Mesothelial cell of epicardium (in vitro differentiated cells): Measurements from ENCODE around the gene ZNF611. TPM values are rescaled to one million over a fixed set of nuclear protein-coding genes. Genes with fewer than 3 reads are reported as not detected.
"Not testable (repeated sequence)": the region's sequence is repeated elsewhere in the genome, so short reads cannot be mapped to it uniquely, and the experiment has no call there.

Experiments used
- DNase-seq, 2 experiments: peaks; one replicate each; pipeline ENCODE4 v3.0.0; 2021; ENCODE audit warnings: low spot score in 2 of 2; ENCODE audit not compliant: unreplicated experiment in 2 of 2
- H3K27ac Mint-ChIP-seq: 2 replicates; pipeline ENCODE4 v1.8.0; 2021; ENCODE audit warnings: mixed read lengths
- H3K27me3 Mint-ChIP-seq: 2 replicates; pipeline ENCODE4 v1.8.0; 2021; ENCODE audit warnings: low read depth, mixed read lengths
- H3K36me3 Mint-ChIP-seq: 2 replicates; pipeline ENCODE4 v1.8.0; 2021; ENCODE audit warnings: mixed read lengths
- H3K4me1 Mint-ChIP-seq: 2 replicates; pipeline ENCODE4 v1.8.0; 2021; ENCODE audit warnings: mixed read lengths
- H3K4me3 Mint-ChIP-seq: 2 replicates; pipeline ENCODE4 v1.8.0; 2021; ENCODE audit warnings: mild to moderate bottlenecking, moderate library complexity, mixed read lengths
- H3K9me3 Mint-ChIP-seq: 2 replicates; pipeline ENCODE4 v1.8.0; 2021; ENCODE audit warnings: mixed read lengths
- total RNA-seq: library from RNA; stranded (reverse); gene quantifications from 3 replicates; pipeline ENCODE4 v1.2.1, GENCODE V29; 2021
- TF ChIP-seq, protein P1 (sequence below): fragments of 200-600 bp; sonication (generic); IDR thresholded peaks from one replicate; pipeline ENCODE4 v1.5.0; 2021; ENCODE audit warnings: antibody characterized with exemption; ENCODE audit not compliant: unreplicated experiment

ZNF611 gene
- total RNA-seq, 1 donor from 2014 or later: 29.0 TPM

DNA sequence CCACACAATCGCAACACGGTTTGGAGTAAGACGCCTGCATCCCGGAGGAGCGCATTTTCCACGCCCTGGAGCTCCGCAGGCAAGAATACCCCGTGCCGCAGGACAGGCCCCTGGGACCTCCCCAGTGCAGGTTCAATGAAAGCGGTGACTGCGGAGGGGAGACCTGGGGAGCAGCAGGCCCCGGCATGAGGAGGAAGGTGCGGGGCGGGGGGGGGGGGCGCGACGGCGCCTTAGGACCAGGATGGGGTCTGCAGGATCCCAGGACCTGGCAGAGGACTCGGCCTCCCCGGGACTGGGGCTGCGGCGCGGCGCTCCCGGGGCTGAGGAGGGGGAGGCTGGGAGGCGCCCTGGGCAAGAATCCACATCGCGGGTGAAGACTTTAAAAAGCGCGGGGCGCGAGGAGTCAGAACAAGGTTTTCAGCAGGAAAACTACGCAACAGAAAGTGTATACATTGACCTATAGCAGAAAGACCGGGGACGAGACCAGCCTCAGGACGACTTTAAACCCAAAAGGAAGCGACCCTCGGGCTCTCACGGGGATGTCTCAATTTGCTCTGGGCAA is 432 bp downstream of the ZNF611 start:
- Mint-ChIP-seq H3K4me3 (peak overlapping the region; percentile 91), H3K36me3 (peaks cover 3% of the 10 kb centered on the region), H3K27ac (peak overlapping the region; percentile 99), H3K27me3 (no peaks in the 10 kb centered on the region), H3K4me1 (peaks cover 51% of the 10 kb centered on the region), H3K9me3 (no peaks in the 10 kb centered on the region)
- no peak for DNase-seq
- TF ChIP-seq, protein P1, sequence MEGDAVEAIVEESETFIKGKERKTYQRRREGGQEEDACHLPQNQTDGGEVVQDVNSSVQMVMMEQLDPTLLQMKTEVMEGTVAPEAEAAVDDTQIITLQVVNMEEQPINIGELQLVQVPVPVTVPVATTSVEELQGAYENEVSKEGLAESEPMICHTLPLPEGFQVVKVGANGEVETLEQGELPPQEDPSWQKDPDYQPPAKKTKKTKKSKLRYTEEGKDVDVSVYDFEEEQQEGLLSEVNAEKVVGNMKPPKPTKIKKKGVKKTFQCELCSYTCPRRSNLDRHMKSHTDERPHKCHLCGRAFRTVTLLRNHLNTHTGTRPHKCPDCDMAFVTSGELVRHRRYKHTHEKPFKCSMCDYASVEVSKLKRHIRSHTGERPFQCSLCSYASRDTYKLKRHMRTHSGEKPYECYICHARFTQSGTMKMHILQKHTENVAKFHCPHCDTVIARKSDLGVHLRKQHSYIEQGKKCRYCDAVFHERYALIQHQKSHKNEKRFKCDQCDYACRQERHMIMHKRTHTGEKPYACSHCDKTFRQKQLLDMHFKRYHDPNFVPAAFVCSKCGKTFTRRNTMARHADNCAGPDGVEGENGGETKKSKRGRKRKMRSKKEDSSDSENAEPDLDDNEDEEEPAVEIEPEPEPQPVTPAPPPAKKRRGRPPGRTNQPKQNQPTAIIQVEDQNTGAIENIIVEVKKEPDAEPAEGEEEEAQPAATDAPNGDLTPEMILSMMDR: no peak

DNA sequence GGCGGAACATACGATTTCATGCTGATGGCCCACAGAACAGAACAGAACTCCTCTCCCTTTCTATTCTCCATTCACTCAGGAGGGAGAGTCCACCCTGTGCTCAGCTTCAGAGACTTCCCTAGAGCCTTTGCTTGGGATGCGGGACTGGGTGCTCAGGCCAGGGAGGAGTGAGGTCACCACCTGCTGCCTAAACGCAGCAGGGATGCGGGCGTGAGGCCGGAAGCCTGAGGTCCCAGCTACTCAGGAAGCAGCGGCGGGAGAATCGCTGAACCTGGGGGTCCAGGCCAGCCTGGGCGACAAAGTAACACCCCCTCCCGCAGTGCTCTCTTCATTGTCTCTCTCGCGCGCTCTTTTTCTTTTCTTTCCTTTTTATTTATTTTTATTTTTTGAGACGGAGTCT is 8.8 kb downstream of the ZNF611 start:
- H3K27me3 Mint-ChIP-seq, H3K27ac Mint-ChIP-seq, H3K4me3 Mint-ChIP-seq, H3K9me3 Mint-ChIP-seq, DNase-seq: not testable (repeated sequence)
- Mint-ChIP-seq H3K4me1 (peaks cover 41% of the 10 kb centered on the region), H3K36me3 (peaks cover 26% of the 10 kb centered on the region)

DNA sequence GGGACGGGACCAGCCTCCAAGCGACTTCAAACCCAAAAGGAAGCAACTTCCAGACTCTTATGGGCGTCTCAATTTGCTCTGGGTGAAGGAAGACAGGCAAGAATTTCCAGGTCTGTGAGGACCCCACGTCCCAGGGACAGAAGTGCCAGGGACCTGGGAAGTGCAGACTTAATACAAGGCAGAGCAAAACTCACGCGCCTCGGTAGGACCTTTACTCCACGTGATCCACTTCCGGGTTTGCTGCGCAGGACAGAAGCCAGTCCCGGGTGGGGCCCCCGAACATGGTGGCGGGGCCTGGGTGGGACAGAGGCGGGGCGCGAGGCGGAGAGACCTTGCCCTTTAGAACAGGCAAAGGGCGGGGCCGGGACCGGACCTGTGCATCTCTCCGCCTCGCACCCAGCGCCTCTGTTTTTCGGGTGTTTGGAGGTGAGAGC is 9.3 kb downstream of the ZNF611 start:
- H3K4me1 Mint-ChIP-seq: peaks cover 41% of the 10 kb centered on the region
- no peak overlapping the region for H3K4me3 Mint-ChIP-seq
- H3K36me3 Mint-ChIP-seq: peaks cover 29% of the 10 kb centered on the region
- H3K27me3 Mint-ChIP-seq: no peaks in the 10 kb centered on the region
- H3K27ac Mint-ChIP-seq: no peak overlapping the region
- DNase-seq: no peak
- H3K9me3 Mint-ChIP-seq: no peaks in the 10 kb centered on the region
- TF ChIP-seq, protein P1: no peak

DNA sequence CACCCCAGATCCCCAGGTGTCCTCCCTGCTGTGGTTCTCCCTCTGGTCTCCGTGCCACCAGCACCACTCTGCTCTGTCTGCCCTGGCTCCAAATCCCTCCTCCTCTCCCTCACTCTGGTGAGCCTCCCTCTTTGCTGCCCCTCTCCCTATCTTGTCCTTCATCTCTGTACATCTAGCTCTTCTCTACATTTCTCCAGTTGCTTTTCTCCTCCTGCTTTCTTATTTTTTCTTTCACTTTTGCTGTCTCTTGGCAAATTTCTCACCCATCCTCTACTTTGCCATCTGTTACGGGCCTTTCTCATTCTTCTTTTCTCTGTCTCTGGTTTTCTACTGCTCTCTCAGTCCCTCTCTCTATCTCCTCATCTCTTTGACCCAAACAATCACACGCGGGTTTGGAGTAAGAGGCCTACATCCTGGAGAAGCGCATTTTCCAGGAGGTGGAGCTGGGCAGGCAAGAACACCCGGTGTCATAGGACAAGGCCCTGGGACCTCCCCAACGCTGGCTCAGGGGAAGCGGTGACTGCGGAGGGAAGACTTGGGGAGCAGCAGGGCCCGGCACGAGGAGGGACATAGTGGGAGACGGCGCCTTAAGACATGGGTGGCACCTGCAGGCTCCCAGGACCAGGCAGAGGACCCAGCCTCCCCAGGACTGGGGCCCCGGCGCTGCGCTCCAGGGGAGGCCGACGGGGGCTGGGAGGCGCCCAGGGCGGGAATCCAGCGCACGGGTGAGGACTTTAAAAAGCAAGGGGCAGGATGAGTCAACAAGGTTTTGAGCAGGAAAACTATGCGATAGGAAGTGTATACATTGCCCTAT is 9.9 kb downstream of the ZNF611 start:
- DNase-seq: no peak
- Mint-ChIP-seq H3K4me3 (no peak overlapping the region), H3K36me3 (peaks cover 31% of the 10 kb centered on the region), H3K27ac (peak overlapping the region; percentile 62), H3K9me3 (no peaks in the 10 kb centered on the region), H3K27me3 (no peaks in the 10 kb centered on the region), H3K4me1 (peaks cover 41% of the 10 kb centered on the region)
- TF ChIP-seq, protein P1: no peak

DNA sequence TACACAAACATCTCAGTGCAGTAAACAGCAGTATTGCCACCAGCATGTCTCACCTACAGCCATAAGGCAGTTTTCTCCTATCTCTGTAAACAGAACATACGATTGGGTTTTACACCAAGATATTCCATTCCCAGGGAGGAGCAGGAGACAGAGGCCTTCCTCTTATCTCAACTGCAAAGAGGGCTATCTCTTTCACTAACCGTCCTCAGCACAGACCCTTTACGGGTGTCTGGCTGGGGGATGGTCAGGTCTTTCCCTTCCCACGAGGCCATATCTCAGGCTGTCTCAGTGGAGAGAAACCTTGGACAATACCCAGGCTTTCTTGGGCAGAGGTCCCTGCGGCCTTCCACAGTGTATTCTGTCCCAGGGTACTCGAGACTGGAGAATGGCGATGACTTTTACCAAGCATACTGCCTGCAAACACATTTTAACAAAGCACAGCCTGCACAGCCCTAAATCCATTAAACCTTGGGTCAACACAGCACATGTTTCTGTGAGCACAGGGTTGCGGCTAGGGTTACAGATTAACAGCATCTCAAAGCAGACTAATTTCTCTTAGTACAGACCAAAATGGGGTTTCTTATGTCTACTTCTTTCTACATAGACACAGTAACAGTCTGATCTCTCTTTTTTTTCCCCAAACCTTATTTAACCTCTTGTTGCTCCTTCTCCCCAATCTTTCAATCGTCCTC is 10.8 kb downstream of the ZNF611 start:
- not testable (repeated sequence) for H3K9me3 Mint-ChIP-seq, DNase-seq, H3K27me3 Mint-ChIP-seq, H3K4me3 Mint-ChIP-seq
- H3K27ac Mint-ChIP-seq: peak overlapping the region; percentile 62
- H3K36me3 Mint-ChIP-seq: peaks cover 36% of the 10 kb centered on the region
- peaks cover 35% of the 10 kb centered on the region for H3K4me1 Mint-ChIP-seq

DNA sequence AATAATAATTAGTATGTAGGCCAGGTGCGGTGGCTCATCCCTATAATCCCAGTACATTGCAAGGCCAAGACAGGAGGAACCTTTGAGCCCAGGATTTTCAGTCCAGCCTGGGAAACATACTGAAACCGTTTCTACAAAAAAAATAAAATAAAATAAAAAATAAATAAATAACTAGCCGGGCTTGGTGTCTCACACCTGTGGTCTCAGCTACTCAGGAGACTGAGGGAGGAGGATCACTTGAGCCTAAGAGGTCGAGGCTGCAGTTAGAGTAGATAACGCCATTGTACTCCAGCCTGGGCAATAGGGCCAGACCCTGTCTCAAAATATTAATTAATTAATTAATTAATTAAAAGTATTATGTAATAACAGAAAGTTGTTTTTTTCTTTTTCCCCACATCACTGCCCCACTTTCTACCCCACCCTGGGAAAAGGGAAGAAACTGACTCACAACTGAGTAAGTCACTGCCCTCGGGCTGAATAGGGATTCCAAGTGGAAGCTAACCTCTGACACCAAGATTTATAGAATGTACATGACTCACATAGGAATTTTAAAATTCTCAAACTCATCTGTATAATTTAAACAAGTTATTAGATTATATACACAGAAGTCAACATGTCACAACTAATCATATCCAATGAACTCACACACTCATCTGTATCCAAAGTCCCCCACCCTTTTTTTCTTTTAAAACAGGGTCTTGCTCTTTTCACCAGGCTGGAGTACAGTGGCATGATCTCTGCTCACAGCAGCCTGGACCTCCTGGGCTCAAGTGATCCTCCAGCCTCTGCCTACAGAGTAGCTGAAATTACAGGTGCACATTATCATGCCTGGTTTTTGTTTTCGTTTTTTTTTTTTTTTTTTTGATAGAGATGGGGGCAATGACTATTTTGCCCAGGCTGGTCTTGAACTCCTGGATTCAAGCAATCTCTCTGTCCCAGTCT is 12.5 kb downstream of the ZNF611 start:
- Mint-ChIP-seq H3K27ac (peak overlapping the region; percentile 35), H3K4me3 (no peak overlapping the region), H3K36me3 (peaks cover 34% of the 10 kb centered on the region), H3K9me3 (no peaks in the 10 kb centered on the region), H3K4me1 (peaks cover 28% of the 10 kb centered on the region), H3K27me3 (no peaks in the 10 kb centered on the region)
- TF ChIP-seq, protein P1: no peak
- DNase-seq: no peak

DNA sequence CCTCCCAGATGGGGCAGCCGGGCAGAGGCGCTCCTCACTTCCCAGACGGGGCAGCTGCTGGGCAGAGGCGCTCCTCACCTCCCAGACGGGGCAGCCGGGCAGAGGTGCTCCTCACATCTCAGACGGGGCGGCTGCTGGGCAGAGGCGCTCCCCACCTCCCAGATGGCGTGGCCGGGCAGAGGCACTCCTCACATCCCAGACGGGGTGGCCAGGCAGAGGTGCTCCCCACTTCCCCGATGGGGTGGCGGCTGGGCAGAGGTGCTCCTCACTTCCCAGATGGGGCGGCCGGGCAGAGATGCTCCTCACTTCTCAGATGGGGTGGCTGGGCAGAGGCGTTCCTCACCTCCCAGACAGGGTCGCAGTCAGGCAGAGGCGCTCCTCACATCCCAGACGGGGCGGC is 14.3 kb downstream of the ZNF611 start:
- Mint-ChIP-seq H3K4me1 (peaks cover 41% of the 10 kb centered on the region), H3K36me3 (peaks cover 29% of the 10 kb centered on the region)
- not testable (repeated sequence) for DNase-seq, H3K4me3 Mint-ChIP-seq, H3K27ac Mint-ChIP-seq, H3K27me3 Mint-ChIP-seq, H3K9me3 Mint-ChIP-seq
